OCI-LY7 (cell line): ENCODE measurements around the gene SAE1. TPM values are rescaled to one million over a fixed set of nuclear protein-coding genes. Genes with fewer than 3 reads are reported as not detected.

Source experiments
- BruUV-seq: library from RNA; stranded (reverse); fragments of 400-500 nt; replicated peaks from 2 replicates; lab custom pipeline; 2021; lab: Mats Ljungman, UMichigan
- CTCF ChIA-PET: fragments of 300-600 bp; sonication (Branson Sonifier 250); formaldehyde crosslinking; loops from one replicate; lab custom pipeline; 2022; ENCODE audit warnings: antibody characterized with exemption; ENCODE audit not compliant: unreplicated experiment; lab: Charles Lee
- POLR2A ChIA-PET: fragments of 300-600 bp; sonication (Branson Sonifier 250); formaldehyde crosslinking; loops from one replicate; lab custom pipeline; 2022; ENCODE audit warnings: antibody characterized with exemption; lab: Charles Lee
- DNase-seq: peaks from one replicate; pipeline ENCODE4 v3.0.0-alpha.2; 2015; ENCODE audit warnings: low spot score
- H2AFZ ChIP-seq: fragments of 200-600 bp; sonication (generic), shearing (Covaris generic); 2 replicates; pipeline ENCODE4 v1.6.1; 2014; ENCODE audit warnings: mild to moderate bottlenecking, antibody characterized with exemption, low read length, moderate library complexity
- H3K27ac ChIP-seq: fragments of 200-600 bp; sonication (generic); 2 replicates; pipeline ENCODE4 v1.5.1; 2014; ENCODE audit warnings: mixed run types, low read depth, mild to moderate bottlenecking, moderate library complexity, low read length, inconsistent platforms; ENCODE audit not compliant: poor library complexity, severe bottlenecking
- H3K36me3 ChIP-seq: fragments of 200-600 bp; sonication (generic); 2 replicates; pipeline ENCODE4 v1.6.1; 2014; ENCODE audit warnings: mild to moderate bottlenecking, antibody characterized with exemption, low read length, moderate library complexity, mixed read lengths; ENCODE audit not compliant: insufficient read depth
- H3K4me1 ChIP-seq: fragments of 200-600 bp; sonication (generic); 2 replicates; pipeline ENCODE4 v1.5.1; 2014; ENCODE audit warnings: mild to moderate bottlenecking, low read length; ENCODE audit not compliant: insufficient read depth, poor library complexity, severe bottlenecking
- H3K4me2 ChIP-seq: fragments of 200-600 bp; sonication (generic); 2 replicates; pipeline ENCODE4 v1.6.1; 2014; ENCODE audit warnings: mild to moderate bottlenecking, low read length
- H3K4me3 ChIP-seq: fragments of 200-600 bp; sonication (generic); 2 replicates; pipeline ENCODE4 v1.5.1; 2014; ENCODE audit warnings: mild to moderate bottlenecking, low read depth, low read length; ENCODE audit not compliant: poor library complexity, severe bottlenecking
- H3K79me2 ChIP-seq: fragments of 200-600 bp; sonication (generic); 2 replicates; pipeline ENCODE4 v1.6.1; 2016; ENCODE audit warnings: low read depth, mild to moderate bottlenecking, low read length, moderate library complexity, mixed read lengths; ENCODE audit not compliant: insufficient read depth
- H3K9me2 ChIP-seq: fragments of 200-600 bp; sonication (generic); 2 replicates; pipeline ENCODE4 v1.6.1; 2016; ENCODE audit warnings: mild to moderate bottlenecking, low read length, mixed read lengths; ENCODE audit not compliant: insufficient read depth
- H3K9me3 ChIP-seq: fragments of 200-600 bp; sonication (generic); 2 replicates; pipeline ENCODE4 v1.6.1; 2014; ENCODE audit warnings: mild to moderate bottlenecking, mixed run types, low read length, mixed read lengths
- H4K20me1 ChIP-seq: fragments of 200-600 bp; sonication (generic); 2 replicates; pipeline ENCODE4 v1.6.1; 2014; ENCODE audit warnings: mild to moderate bottlenecking, antibody characterized with exemption, low read length, moderate library complexity, mixed read lengths; ENCODE audit not compliant: insufficient read depth
- EZH2phosphoT487 ChIP-seq: fragments of 200-600 bp; sonication (generic); IDR thresholded peaks from 2 replicates; pipeline ENCODE4 v1.6.1; 2018; ENCODE audit warnings: low read depth, borderline replicate concordance, mild to moderate bottlenecking, mixed run types, antibody characterized with exemption, low read length, moderate library complexity, mixed read lengths
- intact Hi-C: fragments of 100-400 bp; cut with micrococcal nuclease; formaldehyde crosslinking; loops from one replicate; pipeline ENCODE4 v1.10.0; 2022; ENCODE audit not compliant: unreplicated experiment
- total RNA-seq, 2 experiments: library from RNA; depleted of rRNA in 1 of 2; stranded (reverse); fragments of >200 nt in 1 of 2; shearing (Covaris generic) in 1 of 2; gene quantifications; 2 replicates each; pipeline ENCODE4 v1.2.3, GENCODE V29; 2014 to 2022
- TF ChIP-seq, protein P1 (sequence below): fragments of 200-600 bp; sonication (generic); conservative IDR thresholded peaks from 2 replicates; pipeline ENCODE4 v1.5.1; 2014; ENCODE audit warnings: mild to moderate bottlenecking, antibody characterized with exemption, low read length, moderate library complexity, mixed read lengths

Gene SAE1
- total RNA-seq, 2 experiments from 2014 or later = 144 to 165 TPM

DNA sequence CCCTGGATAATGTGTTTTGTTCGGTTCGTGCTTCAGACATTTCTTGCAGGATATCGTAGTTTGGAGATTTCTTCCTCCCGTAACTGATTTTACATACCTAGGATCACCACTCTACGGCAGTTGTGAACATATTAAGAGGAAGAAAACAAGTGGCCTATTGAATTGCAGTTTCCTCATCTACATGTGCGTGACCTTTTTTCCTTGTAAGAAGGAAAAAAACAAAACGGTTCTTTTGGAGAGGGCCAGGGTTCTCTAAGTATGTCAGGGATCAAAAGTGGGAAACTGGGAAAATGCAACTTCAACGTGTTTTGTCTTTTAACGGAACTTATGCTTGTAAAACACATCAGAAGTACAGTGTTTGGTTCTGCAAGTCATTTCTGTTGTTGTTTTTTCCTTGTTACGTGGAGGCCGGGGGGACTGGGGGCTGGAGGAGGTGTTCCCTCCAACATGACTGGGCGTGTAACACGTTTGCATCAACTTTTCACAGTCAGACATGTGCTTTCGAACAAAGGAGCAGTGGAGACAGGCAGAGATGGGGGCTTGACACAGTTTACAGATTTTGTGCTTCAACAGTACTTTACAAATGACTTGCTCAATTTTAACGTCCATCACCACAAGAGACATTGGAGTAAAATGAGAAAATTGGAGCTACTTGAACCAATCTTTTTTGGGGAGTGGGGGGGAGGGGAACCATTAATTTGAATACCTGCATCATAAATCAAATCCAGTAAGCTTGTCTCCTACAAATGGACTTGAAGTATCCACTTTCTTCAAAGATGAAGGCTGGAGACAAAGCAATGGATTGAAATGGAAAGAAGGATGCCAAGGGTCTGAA lies 20.9 kb upstream of the SAE1 start:
- peaks cover 44% of the 10 kb centered on the region for H3K4me1 ChIP-seq
- H3K27ac ChIP-seq = peak overlapping the region; percentile 93
- H3K4me2 ChIP-seq = peak overlapping the region; percentile 100
- POLR2A ChIA-PET = no interaction called here
- CTCF ChIA-PET = no interaction called here
- no peaks in the 10 kb centered on the region for H4K20me1 ChIP-seq
- H2AFZ ChIP-seq = no peak overlapping the region
- H3K4me3 ChIP-seq = peak overlapping the region; percentile 94
- TF ChIP-seq, protein P1, sequence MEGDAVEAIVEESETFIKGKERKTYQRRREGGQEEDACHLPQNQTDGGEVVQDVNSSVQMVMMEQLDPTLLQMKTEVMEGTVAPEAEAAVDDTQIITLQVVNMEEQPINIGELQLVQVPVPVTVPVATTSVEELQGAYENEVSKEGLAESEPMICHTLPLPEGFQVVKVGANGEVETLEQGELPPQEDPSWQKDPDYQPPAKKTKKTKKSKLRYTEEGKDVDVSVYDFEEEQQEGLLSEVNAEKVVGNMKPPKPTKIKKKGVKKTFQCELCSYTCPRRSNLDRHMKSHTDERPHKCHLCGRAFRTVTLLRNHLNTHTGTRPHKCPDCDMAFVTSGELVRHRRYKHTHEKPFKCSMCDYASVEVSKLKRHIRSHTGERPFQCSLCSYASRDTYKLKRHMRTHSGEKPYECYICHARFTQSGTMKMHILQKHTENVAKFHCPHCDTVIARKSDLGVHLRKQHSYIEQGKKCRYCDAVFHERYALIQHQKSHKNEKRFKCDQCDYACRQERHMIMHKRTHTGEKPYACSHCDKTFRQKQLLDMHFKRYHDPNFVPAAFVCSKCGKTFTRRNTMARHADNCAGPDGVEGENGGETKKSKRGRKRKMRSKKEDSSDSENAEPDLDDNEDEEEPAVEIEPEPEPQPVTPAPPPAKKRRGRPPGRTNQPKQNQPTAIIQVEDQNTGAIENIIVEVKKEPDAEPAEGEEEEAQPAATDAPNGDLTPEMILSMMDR = no peak
- TF ChIP-seq EZH2phosphoT487 = no peak
- no peaks in the 10 kb centered on the region for H3K9me2 ChIP-seq
- no peaks in the 10 kb centered on the region for H3K9me3 ChIP-seq
- peaks cover 70% of the 10 kb centered on the region for H3K36me3 ChIP-seq
- DNase-seq = peak; percentile 56
- intact Hi-C loops = loop anchor here (5.0 to 10.0 kb wide), 2 partner anchors 32 to 255 kb away; partner anchors contain the start of gene AP2S1
- no TSS peak for BruUV-seq
- peaks cover 71% of the 10 kb centered on the region for H3K79me2 ChIP-seq

DNA sequence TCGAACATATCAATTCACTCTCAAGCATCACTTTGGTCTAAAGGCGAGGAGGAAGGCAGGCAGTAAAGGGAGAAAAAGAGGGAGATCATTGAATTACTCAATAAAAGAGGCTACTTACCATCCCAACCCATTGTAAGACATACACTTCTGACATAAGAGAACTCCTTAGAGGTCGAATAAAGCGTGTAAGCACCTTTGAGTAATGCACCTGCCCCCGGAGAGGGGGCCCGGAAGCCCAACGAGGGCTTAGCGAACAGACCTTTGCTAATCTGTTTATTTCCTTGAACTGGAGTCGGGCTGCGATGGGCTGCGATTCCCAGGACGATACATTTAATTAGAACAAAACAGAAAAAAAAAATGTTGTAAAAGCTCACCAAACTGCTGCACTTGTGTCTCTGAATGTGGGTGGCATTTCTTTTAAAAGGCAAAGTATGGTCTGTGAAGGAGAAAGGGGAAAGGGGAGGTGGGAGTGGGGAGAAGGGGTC lies 20.1 kb upstream of the SAE1 start:
- ChIA-PET POLR2A (no interaction called here), CTCF (no interaction called here)
- Histone ChIP-seq H2AFZ (no peak overlapping the region), H3K4me2 (peak overlapping the region; percentile 100), H3K27ac (peak overlapping the region; percentile 93), H3K36me3 (peaks cover 62% of the 10 kb centered on the region), H3K4me1 (peaks cover 44% of the 10 kb centered on the region), H3K4me3 (peak overlapping the region; percentile 94), H3K9me3 (no peaks in the 10 kb centered on the region), H3K79me2 (peaks cover 63% of the 10 kb centered on the region), H4K20me1 (no peaks in the 10 kb centered on the region), H3K9me2 (no peaks in the 10 kb centered on the region)
- TF ChIP-seq, protein P1 = no peak
- no peak for TF ChIP-seq EZH2phosphoT487
- DNase-seq = peak; percentile 72
- no TSS peak for BruUV-seq
- intact Hi-C loops = loop anchor here (5.0 to 10.0 kb wide), 2 partner anchors 33 to 256 kb away; partner anchors contain the start of gene AP2S1
